Central memory CD8-positive, alpha-beta T cell (primary cell): ENCODE results near the gene SERPINA6.
"Not testable (repeated sequence)": the region's sequence is repeated elsewhere in the genome, so short reads cannot be mapped to it uniquely, and the experiment has no call there.

Experiments used
- ATAC-seq: fragments of 150-1000 bp; cut with Tn5 transposase; replicated peaks from 2 replicates; pipeline ENCODE4 v1.10.0; 2022; ENCODE audit warnings: mild to moderate bottlenecking, moderate FRiP score, moderate number of reproducible peaks; ENCODE audit not compliant: poor library complexity, severe bottlenecking; ENCODE audit errors: extremely low read depth
- DNase-seq, 2 donors: peaks; one replicate each; pipeline ENCODE4 v3.0.0; 2021; ENCODE audit warnings: low spot score in 2 of 2
- H3K27ac Mint-ChIP-seq: one replicate; pipeline ENCODE4 v1.8.0; 2022; ENCODE audit warnings: low read depth, mild to moderate bottlenecking, moderate library complexity, mixed read lengths
- H3K27me3 Mint-ChIP-seq: one replicate; pipeline ENCODE4 v1.8.0; 2022; ENCODE audit warnings: mixed read lengths
- H3K36me3 Mint-ChIP-seq: one replicate; pipeline ENCODE4 v1.8.0; 2022; ENCODE audit warnings: mild to moderate bottlenecking, moderate library complexity, mixed read lengths; ENCODE audit not compliant: insufficient read depth
- H3K4me1 Mint-ChIP-seq: one replicate; pipeline ENCODE4 v1.8.0; 2022; ENCODE audit warnings: mixed read lengths
- H3K4me3 Mint-ChIP-seq: one replicate; pipeline ENCODE4 v1.8.0; 2022; ENCODE audit warnings: mild to moderate bottlenecking, moderate library complexity, mixed read lengths
- H3K9me3 Mint-ChIP-seq: one replicate; pipeline ENCODE4 v1.8.0; 2022; ENCODE audit warnings: mixed read lengths

SERPINA6 gene

GRCh38 chr14:94292526-94292871 is 30.6 kb downstream of the SERPINA6 start:
- H3K27ac Mint-ChIP-seq = no peak overlapping the region
- H3K27me3 Mint-ChIP-seq = peaks cover 27% of the 10 kb centered on the region
- no peak for DNase-seq
- H3K9me3 Mint-ChIP-seq = no peaks in the 10 kb centered on the region
- no peak overlapping the region for H3K4me3 Mint-ChIP-seq
- no peak for ATAC-seq
- no peaks in the 10 kb centered on the region for H3K36me3 Mint-ChIP-seq
- H3K4me1 Mint-ChIP-seq = no peaks in the 10 kb centered on the region

GRCh38 chr14:94291906-94292525 is 31.1 kb downstream of the SERPINA6 start:
- Mint-ChIP-seq H3K4me1 (no peaks in the 10 kb centered on the region), H3K27ac (no peak overlapping the region), H3K9me3 (no peaks in the 10 kb centered on the region), H3K36me3 (no peaks in the 10 kb centered on the region), H3K4me3 (no peak overlapping the region), H3K27me3 (peaks cover 23% of the 10 kb centered on the region)
- DNase-seq = no peak
- no peak for ATAC-seq

- H3K27ac Mint-ChIP-seq = no peak overlapping the region
- no peaks in the 10 kb centered on the region for H3K36me3 Mint-ChIP-seq
- ATAC-seq (no peak), DNase-seq (no peak)
- no peaks in the 10 kb centered on the region for H3K9me3 Mint-ChIP-seq
- no peaks in the 10 kb centered on the region for H3K4me1 Mint-ChIP-seq
- peaks cover 16% of the 10 kb centered on the region for H3K27me3 Mint-ChIP-seq
- H3K4me3 Mint-ChIP-seq = no peak overlapping the region
Measured at GRCh38 chr14:94291159-94291905, 31.8 kb downstream of the SERPINA6 start.

GRCh38 chr14:94290197-94290596 is 32.9 kb downstream of the SERPINA6 start:
- ATAC-seq (no peak), DNase-seq (no peak)
- H3K4me1 Mint-ChIP-seq = no peaks in the 10 kb centered on the region
- H3K27me3 Mint-ChIP-seq = peaks cover 5% of the 10 kb centered on the region
- H3K9me3 Mint-ChIP-seq = no peaks in the 10 kb centered on the region
- no peaks in the 10 kb centered on the region for H3K36me3 Mint-ChIP-seq
- no peak overlapping the region for H3K4me3 Mint-ChIP-seq
- no peak overlapping the region for H3K27ac Mint-ChIP-seq

GRCh38 chr14:94288610-94289465 is 34.3 kb downstream of the SERPINA6 start:
- no peaks in the 10 kb centered on the region for H3K4me1 Mint-ChIP-seq
- no peak overlapping the region for H3K4me3 Mint-ChIP-seq
- H3K27ac Mint-ChIP-seq = no peak overlapping the region
- no peak for DNase-seq
- no peak for ATAC-seq
- no peaks in the 10 kb centered on the region for H3K9me3 Mint-ChIP-seq
- no peaks in the 10 kb centered on the region for H3K27me3 Mint-ChIP-seq
- H3K36me3 Mint-ChIP-seq = no peaks in the 10 kb centered on the region

GRCh38 chr14:94285158-94285557 is 38.0 kb downstream of the SERPINA6 start:
- ATAC-seq (no peak), DNase-seq (no peak)
- Mint-ChIP-seq H3K36me3 (no peaks in the 10 kb centered on the region), H3K27ac (no peak overlapping the region), H3K4me3 (no peak overlapping the region), H3K4me1 (no peaks in the 10 kb centered on the region), H3K27me3 (no peaks in the 10 kb centered on the region), H3K9me3 (no peaks in the 10 kb centered on the region)

GRCh38 chr14:94284221-94284620 is 38.9 kb downstream of the SERPINA6 start:
- Mint-ChIP-seq H3K4me1 (no peaks in the 10 kb centered on the region), H3K9me3 (no peaks in the 10 kb centered on the region), H3K27me3 (no peaks in the 10 kb centered on the region), H3K4me3 (no peak overlapping the region), H3K27ac (no peak overlapping the region), H3K36me3 (no peaks in the 10 kb centered on the region)
- no peak for DNase-seq
- no peak for ATAC-seq

GRCh38 chr14:94282991-94283723 is 40.0 kb downstream of the SERPINA6 start:
- Mint-ChIP-seq H3K9me3 (no peaks in the 10 kb centered on the region), H3K4me1 (no peaks in the 10 kb centered on the region), H3K36me3 (no peaks in the 10 kb centered on the region), H3K4me3 (no peak overlapping the region), H3K27me3 (no peaks in the 10 kb centered on the region), H3K27ac (no peak overlapping the region)
- DNase-seq (no peak), ATAC-seq (no peak)

GRCh38 chr14:94278731-94279130 is 44.4 kb downstream of the SERPINA6 start:
- DNase-seq = no peak
- H3K27me3 Mint-ChIP-seq = peaks cover 2% of the 10 kb centered on the region
- no peak for ATAC-seq
- H3K27ac Mint-ChIP-seq = no peak overlapping the region
- no peak overlapping the region for H3K4me3 Mint-ChIP-seq
- H3K4me1 Mint-ChIP-seq = no peaks in the 10 kb centered on the region
- no peaks in the 10 kb centered on the region for H3K9me3 Mint-ChIP-seq
- no peaks in the 10 kb centered on the region for H3K36me3 Mint-ChIP-seq

- DNase-seq, H3K4me3 Mint-ChIP-seq, H3K9me3 Mint-ChIP-seq, H3K36me3 Mint-ChIP-seq, H3K4me1 Mint-ChIP-seq, H3K27ac Mint-ChIP-seq, ATAC-seq: not testable (repeated sequence)
- H3K27me3 Mint-ChIP-seq = peaks cover 18% of the 10 kb centered on the region
Measured at GRCh38 chr14:94276898-94277561, 46.1 kb downstream of the SERPINA6 start.

GRCh38 chr14:94269156-94269555 is 54.0 kb downstream of the SERPINA6 start:
- Mint-ChIP-seq H3K9me3 (no peaks in the 10 kb centered on the region), H3K4me3 (no peak overlapping the region), H3K27me3 (peaks cover 53% of the 10 kb centered on the region), H3K4me1 (no peaks in the 10 kb centered on the region), H3K27ac (no peak overlapping the region), H3K36me3 (no peaks in the 10 kb centered on the region)
- DNase-seq (no peak), ATAC-seq (no peak)

- not testable (repeated sequence) for DNase-seq, H3K4me1 Mint-ChIP-seq, H3K4me3 Mint-ChIP-seq, H3K27ac Mint-ChIP-seq, H3K9me3 Mint-ChIP-seq, ATAC-seq, H3K36me3 Mint-ChIP-seq
- peaks cover 49% of the 10 kb centered on the region for H3K27me3 Mint-ChIP-seq
Measured at GRCh38 chr14:94268582-94268981, 54.6 kb downstream of the SERPINA6 start.
